GM13976 (cell line): ENCODE data around the gene TNS3.
A peak's percentile ranks its signal among the peaks of the same experiment; 100 is the strongest.

Experiments
- DNase-seq: peaks from one replicate; pipeline ENCODE4 v3.0.0; 2012; ENCODE audit warnings: low spot score
- in situ Hi-C: fragments of 300-500 bp; cut with MboI; formaldehyde crosslinking; loops from one replicate; pipeline ENCODE4 v1.12.0; 2022; ENCODE audit warnings: low sequenced_read_pairs, mixed read lengths, inconsistent platforms; ENCODE audit not compliant: unreplicated experiment
- TF ChIP-seq, protein P1 (sequence below): IDR thresholded peaks from 2 replicates; pipeline ENCODE4 v1.5.1; 2012; ENCODE audit warnings: borderline replicate concordance, mild to moderate bottlenecking; ENCODE audit not compliant: insufficient read depth; ENCODE audit errors: extremely low read depth, missing control alignments, control extremely low read depth

Gene TNS3

DNA sequence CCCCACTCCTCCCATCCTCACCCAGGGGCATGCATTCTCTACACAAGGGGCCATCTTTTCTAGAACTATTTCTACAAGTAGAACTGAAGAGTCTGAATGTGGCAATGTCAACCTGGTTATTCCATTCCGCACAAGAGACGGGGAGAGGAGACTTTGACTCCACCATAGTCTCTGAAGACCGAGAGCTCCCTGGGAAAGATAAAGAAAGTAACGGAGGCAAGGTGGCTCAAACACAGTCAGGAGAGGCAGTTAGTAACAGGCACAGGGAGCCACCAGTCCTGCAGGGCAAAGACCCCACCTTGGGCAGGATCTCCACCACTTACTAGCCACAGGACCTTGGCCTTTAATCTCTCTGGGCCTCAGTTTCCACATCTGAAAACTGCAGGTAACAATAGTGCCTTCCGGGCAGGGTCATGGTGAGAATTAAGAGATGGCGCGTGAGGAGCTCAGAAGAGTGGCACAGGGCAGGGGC is 100.3 kb downstream of the TNS3 start:
- no peak for DNase-seq
- TF ChIP-seq, protein P1, sequence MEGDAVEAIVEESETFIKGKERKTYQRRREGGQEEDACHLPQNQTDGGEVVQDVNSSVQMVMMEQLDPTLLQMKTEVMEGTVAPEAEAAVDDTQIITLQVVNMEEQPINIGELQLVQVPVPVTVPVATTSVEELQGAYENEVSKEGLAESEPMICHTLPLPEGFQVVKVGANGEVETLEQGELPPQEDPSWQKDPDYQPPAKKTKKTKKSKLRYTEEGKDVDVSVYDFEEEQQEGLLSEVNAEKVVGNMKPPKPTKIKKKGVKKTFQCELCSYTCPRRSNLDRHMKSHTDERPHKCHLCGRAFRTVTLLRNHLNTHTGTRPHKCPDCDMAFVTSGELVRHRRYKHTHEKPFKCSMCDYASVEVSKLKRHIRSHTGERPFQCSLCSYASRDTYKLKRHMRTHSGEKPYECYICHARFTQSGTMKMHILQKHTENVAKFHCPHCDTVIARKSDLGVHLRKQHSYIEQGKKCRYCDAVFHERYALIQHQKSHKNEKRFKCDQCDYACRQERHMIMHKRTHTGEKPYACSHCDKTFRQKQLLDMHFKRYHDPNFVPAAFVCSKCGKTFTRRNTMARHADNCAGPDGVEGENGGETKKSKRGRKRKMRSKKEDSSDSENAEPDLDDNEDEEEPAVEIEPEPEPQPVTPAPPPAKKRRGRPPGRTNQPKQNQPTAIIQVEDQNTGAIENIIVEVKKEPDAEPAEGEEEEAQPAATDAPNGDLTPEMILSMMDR: no peak
- in situ Hi-C loops: no loop called here

- in situ Hi-C loops: no loop called here
- DNase-seq: peak; percentile 78
- TF ChIP-seq, protein P1: no peak
These were observed 101.1 kb downstream of the TNS3 start for GRCh38 chr7:47480576-47481538.

DNA sequence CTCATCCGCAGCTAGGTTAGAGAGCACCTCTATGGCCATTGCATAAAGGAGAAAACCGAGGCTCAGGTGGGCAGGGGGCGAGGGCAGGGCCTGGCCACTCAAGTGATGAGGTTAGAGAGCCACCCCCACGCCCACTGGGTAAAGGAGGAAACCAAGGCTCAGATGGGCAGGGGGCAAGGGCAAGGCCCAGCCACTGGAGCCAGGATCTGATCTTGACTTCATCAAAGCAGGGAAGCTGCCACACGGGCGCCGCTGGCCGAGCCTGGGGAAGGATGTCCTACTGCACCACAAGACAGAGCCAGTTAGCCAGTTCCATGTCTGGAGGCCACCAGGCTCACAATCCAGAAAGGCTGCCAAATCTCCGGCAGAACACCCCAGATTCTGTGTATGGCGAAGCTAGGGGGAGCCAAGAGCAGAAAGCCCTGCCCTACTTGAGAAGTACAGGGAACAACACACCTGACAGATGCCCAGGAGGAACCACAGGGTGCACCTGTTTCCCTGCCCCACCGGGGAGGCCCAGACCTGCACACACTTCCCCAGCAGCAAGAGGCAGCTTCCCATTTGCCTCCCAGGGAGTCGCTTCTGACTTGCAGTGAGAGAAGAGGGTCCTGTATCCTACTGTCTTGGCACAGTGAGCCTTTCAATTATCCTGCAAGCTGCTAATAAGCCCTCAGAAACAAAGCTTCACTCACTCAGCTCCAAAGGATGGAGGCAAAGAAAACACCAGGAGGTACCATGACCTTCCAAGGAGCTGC is 101.9 kb downstream of the TNS3 start:
- DNase-seq: no peak
- TF ChIP-seq, protein P1: no peak
- in situ Hi-C loops: no loop called here

DNA sequence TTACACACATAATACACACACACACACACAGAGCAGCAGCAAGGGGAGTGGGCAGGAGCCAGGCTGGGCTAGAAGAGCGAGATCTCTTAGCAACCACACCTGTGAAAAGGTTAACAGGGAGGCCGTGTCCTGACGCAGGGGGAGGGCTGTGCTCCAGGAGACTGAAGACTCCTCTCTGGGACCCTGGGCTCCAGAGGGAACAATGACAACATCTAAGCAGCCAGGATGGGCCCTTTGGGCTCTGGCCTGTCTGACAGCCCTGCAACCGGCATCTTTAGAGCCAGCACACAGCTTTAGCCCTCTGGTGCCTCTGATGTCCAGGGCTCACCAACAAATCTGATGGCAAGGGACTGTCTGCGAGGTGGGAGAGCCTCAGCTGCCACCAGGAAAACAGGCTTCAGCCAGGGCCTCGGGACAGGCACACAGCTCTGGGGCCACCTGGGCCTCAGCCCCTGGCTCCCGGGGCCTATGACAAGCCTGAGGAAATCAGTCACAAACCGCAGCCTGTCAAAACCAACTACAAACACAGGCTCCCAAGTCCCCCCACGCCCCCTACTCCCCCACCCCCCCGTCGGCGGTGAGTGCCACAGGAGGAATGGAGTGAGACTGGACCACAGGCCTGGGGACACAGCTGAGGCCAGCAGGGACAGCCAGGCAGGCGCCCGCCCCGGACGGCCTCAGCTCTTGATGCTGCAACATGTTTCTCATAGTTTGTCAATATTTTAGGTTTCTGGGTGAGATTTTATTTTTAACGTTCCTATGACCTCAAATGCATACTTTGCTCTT is 102.8 kb downstream of the TNS3 start:
- TF ChIP-seq, protein P1: no peak
- in situ Hi-C loops: no loop called here
- no peak for DNase-seq

DNA sequence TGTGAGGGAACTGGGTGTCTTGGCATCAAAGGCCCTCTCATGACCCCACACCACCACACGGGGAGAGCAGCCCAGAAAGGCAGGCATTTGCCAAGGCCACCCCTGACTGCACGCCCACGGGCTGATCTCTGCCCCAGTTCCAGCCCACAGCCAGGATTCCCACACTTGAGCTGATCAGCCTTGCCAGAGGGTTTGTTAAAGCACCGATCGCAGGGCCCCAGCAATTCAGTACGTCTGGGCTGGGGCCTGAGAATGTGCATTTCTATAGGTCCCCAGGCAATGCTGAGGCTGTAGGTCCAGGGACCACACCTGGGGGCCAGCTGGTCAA is 103.9 kb downstream of the TNS3 start:
- no peak for DNase-seq
- in situ Hi-C loops: no loop called here
- TF ChIP-seq, protein P1: no peak
